Stimulated activated CD8-positive, alpha-beta memory T cell treated with anti-CD3 and anti-CD28 coated beads, Interleukin-15, amount 100 ng/mL, for 24 hours (primary cell): Measurements from ENCODE around the gene DAP.

Experiments used
- DNase-seq: peaks from one replicate; pipeline ENCODE4 v3.0.0-alpha.2; 2020; ENCODE audit warnings: low read depth

DAP gene

DNA sequence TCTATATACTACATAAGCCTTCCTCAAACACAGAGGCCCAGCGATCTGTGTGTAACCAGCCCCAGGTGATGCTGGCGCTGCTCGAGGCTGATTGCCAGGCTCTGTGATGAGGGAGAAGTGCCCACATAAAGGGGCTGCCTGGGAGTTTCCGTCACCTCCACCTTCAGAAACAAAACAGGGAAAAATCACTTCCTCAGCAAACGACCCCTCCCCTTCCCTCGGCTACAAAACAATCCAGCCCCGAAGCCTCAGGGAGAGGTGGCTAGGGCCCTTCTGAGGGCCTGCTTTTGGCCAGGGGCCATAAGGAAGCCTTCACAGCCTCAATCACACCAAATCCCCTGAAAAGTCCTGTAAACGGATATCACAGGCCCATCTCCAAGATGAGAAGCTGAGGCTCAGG is 51.1 kb downstream of the DAP start:
- DNase-seq, result no peak

DNA sequence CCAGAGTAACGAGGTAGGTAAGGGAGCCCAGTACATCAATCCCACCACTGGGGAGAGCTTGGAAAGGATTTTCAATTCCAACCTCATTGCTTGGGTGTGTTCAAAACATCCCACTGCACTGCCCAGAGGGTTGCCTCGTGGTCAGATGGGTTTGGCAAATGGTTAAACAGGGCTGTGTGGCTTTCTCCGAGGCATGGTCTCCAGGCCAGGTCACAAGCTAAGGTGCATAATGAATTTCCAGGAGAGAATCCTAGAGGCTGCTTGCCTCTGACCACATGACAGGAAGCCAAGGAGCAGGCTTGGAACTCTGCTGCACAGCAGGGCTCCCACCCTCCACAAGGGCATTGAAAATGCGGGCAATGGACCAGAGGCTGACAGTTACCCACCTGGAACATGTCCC is 51.6 kb downstream of the DAP start:
- DNase-seq, result no peak

DNA sequence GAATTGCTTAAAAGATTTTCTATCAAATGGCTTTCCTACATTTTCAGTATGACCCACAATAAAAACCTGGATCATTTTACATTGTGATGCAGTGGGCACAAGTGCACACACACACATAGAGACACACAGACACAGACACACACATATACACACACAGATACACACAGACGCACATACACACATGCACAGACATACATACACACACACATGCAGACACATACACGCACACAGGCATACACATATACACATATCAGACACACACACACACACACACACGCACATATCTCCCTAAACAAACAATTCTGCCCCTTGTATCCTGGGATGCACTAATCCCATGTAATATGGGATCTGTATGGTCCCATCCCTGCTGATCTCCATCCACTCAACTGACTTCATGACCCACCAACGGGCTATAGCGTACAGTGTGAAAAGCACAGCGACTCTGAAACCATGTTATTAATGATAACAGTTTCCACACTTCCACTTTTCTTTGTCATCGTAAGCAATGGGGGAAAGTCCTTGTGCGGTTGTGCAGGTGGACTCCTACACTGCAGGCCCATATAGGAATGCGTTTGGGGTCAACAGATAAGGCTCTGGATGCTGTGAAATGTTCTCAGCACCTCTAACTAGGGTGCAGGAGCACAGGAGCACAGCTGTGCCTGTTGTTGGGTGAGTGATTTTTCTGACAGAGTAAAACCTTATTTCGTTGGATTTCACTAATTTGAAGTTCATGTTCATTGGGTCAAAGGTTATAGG is 52.7 kb downstream of the DAP start:
- no peak for DNase-seq

DNA sequence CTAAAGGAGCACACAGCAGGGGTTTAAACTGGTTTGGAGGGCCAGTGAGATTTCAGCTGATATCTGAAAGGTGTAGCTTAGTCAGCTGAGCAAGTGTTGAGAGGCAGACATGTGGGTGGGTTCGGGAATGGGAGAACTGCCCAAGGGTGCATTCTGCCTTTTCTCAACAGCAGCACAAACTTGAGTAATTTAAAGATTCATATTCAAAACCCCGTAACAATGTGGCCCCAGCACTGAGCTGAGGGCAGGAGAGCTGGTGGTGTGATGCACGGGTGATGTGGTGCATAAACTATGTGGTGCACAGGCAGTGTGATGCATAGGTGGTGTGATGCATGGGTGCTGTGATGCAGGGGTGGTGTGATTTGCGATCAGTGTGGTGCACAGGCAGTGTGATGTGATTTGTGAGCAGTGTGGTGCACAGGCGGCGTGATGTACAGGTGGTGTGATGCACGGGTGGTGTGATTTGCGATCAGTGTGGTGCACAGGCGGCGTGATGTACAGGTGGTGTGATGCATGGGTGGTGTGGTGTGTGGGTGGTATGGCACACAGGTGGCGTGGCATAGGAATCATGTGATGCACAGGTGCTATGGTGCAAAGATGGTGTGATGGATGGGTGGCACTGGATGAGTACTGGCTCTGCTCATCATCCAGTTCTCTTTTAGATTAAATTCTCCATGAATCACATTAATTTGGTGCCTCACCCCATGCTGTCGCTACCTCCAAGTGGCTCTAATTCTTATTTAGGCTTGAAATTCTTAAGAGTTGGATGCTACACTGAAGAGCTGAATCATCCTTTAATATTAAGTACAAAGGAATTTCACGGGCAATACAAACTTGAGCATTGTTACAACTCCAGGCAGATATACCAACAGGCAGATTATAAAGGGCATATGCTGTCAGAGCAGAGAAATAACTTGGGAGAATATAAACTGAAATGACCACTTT is 53.6 kb downstream of the DAP start:
- no peak for DNase-seq

DNA sequence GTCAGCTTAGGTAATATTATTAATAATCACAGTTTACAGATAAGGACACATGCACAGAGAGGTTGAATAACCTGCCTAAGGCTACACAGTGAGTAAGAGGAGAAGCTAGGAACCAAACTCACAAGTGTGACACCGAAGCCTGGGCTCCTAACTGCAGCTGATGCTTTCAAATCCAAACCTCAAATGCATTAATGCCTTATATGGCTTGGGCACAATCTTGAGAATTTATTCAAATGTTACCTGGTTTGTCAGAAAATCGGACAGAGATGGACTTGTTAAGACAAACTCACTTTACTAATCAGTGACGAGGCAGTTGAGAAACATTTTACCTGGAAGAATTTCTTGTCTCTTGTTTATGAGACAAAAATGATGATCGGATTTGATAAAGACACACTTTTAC is 54.7 kb downstream of the DAP start:
- DNase-seq, result no peak

DNA sequence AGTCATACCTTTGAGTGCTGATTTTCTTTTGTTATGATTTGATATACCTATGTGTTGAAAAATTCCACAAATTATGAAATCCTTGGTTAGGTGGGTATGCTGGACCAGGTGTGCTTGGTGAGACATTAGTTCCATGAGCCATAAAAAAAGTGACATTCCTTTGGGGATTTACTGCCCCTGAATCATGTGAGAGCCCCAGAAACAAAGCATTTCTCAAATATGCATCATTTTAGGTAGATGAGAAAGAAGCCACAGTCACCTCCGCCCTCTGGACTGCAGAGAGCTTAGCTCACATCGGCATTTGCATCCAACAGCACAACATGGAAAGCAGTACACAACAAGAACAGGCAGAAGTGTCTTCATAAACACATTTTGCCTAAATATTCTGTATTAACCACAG is 55.3 kb downstream of the DAP start:
- no peak for DNase-seq

DNA sequence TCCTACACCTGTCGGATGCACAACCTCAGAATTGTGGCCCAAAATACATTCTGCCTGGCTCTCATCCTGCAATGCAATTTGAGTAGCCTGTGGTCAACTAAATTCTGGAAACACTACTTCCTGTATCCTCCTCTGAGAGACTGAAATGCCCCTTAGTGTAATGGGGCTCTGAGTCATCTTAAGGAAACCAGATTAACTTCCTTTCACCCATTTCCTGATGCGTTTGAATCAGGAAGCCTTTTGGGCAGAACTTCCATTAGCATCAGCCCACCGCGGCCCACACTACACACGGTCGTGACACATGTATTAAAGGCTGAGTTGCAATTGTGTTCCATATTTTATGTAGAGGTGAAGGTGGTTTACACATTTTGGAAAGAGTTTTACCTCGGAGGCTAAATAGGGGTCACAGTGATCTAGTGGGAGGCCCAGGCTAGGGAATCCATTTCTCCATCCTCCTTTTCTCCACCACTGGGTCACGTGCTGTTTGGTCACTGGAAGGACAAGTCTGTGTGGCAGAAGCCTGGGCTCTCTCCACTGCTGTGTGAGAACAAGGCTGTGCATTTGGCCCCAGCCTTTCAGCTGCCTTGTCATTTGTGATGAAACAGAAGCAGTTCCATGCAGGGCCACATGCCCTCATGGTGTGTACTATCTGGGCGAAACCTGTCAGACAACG is 55.9 kb downstream of the DAP start:
- no peak for DNase-seq

DNA sequence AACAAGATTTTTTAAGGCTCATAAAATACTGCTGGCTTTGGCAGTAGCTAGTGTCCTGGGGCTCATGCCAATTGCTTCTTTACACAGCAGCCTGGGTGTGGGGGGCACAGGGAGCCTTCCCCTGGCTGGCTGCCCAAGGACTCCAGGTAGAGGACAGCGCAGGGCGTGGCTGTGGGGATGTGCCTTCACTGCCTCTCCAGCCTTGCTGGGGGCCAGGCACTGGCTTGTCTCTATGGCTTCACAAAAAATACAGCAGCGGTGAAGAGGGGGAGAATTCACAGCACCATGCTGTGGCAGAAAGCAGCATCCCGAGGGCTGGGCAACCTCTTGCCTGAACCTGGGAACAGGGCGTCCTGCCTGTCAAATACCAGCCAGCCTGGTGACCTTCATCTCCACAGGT is 57.4 kb downstream of the DAP start:
- no peak for DNase-seq

DNA sequence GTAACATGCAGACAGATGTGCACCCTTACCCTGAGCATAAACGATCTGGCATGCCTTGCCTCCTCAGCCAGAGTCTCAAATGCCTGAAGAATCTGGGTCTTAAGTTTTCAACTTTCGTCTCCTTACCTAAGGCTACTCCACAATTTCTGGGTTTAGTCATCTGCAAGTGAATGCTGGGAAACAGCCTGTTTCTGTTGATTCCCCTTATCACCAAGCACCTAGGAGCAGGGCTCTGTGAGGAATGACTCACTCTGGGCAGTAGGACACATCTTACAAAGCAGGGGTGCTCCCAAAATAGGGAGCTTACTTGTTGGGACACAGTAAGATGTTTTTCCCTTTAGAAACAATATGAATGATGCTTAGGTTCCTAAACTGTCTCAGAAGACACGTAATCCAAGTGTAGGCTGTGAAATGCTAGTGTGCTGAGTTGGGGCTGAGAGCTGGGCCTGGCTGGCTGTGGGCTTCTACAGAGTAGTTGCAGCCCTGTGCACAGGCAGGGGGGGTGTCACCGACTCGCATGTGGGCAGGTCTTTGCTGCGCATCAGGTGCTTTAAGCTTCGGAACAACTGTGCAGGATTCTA is 58.0 kb downstream of the DAP start:
- no peak for DNase-seq

DNA sequence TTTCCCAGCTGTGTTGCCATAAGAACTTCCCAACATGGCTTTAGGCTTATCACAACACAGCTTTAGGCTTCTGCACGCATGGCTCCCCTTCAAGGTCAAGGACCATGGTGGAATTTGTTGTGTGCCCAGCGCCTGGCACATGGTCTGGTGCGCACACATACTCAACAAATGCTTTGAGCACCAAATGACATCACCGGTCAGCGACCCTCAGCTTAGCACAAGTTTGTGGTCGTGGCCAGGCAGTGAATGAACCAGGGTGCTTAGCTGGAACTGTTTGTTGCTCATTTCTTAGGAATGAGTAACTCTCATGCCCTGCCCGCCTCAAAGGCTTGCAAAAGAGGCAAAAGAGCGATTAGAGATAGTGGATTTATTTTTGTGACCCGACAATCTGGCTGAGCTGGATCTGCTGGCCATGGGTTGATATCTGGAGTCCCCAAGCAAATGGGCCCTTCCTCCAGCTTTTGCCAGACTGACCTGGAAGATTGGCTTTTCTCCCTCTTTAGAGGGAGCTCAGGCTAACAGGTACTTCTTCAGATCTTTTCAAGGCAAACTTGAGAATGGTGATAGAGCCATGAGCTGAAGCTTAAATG is 58.9 kb downstream of the DAP start:
- no peak for DNase-seq

DNA sequence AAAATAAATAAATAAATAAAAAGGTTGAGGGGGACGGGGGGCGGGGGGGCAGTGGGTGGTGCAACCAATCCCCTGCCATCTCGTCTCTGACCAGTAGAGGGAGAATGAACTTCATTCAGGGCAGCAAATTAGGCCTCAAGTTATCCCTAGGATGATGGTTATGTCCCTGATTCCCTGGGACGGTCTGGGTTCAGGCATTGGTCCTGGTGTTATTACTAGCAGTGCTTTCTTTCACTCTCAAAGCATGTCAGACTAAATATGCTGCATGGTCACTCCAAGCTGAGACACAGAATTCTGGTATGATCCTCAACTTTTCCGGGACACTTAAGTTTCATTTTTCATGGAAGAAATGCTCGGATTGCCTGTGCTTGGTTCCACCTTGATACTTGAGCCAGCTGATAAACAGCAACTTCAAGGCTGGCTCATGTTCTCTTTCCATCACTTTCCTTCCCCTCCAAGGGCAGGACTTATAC is 59.4 kb downstream of the DAP start:
- DNase-seq, result no peak

DNA sequence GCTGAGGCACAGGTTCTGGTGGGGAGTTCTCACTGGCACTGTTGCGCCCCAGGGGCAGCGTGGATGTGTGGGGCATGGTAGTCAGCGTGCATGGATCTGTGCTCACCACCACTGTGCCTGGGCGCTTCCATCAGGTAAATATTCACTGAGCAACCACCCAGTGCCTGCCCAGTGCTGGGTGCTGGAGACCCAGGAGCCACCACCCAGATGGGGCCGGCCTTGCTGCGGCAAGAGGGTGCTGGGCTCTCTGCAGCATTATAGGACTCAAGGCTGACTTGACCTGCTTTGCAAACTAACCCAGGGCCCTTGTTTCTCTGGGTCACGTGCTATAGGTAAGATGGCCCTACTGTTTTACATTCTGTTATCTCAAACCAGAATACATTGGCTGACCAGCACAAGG is 60.5 kb downstream of the DAP start:
- DNase-seq, result no peak

DNA sequence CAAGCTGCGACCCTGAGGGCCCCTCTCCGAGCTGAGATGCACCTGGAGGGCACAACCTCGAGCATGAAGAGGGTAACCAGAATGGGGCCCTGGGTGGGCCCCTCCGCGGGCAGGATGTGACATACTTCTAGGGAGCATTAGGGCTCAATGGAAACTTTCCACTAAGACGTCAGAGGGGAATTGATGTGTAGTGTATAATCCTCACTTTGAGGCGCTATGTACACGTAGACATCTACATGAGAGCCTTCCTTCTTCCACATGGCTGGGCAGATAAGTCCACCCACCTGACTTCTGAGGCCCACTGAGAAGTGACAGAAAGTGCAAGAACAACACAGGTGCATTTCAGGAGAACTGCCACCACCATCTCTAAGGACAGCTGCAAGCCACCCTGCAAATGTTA is 61.0 kb downstream of the DAP start:
- no peak for DNase-seq

DNA sequence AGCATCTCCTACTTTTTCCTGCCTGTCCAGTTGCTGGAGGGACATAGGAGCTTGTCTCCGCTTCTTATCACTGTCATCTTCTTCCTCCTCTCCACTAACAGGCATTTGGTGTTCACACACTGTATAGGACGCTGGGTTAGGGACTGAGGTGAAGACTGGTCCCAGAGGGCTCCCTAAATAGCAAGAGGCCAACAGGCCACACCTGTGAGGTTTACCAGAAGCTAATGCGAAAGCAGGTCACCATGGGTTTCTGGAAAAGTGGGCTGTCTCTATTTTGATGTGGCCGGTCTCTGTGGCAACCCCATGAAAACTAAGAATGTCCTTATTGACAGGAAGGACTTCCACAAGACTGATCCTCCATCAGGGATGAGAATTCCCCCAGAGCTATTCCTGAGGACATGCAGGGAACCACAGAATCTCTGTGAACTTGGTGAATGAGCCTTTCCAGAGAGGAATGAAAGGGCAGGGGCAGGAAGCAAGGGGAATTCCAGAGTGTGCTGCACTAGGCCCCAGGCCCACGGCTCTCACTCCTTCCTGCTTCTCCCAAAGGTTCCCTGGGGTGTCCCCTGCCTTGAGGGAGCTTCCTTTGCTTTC is 61.7 kb downstream of the DAP start:
- no peak for DNase-seq

DNA sequence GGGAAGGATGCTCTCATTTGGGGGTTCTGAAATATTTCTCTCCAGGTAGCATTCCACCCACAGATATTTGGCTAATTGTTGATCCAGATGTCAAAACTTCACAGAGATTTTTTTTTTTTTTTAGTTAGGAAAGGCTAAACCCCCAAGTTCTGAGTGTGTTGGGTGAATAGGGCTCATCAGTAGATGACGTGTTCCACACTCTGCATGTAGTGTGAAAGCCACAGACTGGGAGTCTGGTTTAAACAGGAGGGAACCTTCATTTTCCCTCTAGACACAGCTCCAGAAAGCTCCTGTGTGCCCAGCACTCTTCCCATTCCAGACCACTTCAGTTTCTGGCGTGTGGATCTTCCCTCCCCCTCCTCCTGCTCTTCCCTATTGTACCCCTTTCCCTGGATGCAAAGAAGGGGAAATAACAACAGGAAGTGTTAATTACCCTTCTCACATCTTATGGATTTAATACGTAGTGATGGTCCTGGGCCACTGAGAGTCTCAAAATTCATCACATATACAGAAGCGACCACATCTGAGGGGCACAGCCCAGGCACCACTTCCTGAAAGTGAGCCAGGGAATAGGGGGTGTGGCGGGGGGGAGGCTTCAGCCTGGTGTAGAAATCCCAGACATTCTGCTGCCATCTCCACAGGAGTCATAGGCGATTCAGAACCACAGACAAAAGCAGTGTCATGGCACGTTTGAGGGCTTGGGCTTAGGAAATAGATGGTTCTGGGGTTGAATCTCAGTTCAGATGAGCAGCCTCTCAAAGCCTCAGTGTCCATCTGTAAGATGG is 65.1 kb downstream of the DAP start:
- no peak for DNase-seq

DNA sequence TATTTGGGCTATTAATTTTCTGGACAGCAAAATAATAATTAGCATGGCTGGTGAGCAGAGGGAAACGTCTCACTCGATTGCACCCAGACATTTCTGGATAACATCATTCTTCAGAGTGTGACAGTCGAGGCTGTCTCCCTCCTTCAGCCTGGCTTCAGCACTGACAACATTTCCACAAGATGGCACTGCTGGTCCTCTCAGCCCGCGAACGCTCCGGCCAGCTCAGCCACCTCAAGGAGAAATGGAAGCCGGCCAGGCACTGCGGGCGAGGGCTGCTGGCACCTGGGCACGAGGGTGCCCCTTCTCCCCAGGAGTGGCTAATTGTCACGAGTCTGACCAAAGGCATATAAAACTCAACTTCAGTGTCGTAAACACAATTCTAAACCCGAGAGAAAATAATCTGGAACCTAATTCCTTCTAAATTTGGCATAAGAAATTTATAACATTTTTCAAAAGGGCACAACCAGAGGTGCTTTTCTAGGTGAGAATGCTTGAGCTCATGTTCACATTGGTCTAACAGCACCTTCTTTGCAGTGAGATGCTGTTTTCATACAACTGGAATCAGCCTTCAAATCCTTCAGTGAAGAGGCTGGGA is 65.9 kb downstream of the DAP start:
- DNase-seq, result no peak

DNA sequence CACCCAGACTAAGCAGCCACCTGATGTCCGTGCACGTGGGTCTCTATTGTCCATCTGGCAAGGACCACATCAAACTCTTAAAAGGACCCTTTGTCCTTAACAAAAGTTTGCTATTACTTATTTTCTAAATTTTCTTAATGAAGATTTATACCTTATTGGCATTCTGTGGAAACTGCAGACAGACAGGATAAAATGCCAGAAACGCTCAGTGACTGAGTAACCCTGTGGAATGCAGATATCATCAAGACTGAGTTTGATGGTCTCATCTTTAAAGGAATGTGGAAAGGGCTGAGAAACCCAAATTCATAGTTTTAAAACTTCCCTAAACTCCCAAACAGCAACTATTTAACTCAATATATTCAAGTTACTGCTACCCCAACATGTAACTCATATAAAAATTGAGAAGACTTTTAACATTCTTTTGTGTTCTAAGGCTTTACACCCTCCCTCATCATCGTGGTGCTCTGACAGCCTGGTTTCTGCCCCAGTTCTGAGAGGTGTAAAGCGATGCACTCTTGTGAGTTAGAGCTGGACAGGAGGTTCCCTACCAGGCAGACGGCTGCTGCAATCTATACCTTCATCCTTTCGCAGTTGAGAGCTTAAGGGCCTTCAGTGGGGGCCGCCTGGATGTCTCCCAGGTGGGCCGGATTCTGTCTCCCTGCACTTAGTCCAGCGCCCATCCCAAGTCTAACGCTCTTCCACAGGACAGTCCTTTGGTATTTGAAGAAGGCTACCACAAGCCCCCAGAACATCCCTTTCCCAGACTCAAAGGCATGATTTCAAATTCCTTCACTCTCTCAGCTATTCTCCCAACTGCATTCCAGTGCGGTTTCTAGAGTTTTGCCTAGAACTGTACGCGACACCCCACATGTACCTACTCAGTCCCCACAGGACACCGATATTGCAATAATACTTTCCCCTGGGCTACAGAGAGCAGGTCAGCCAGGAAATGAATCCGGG is 68.9 kb downstream of the DAP start:
- DNase-seq, result no peak

DNA sequence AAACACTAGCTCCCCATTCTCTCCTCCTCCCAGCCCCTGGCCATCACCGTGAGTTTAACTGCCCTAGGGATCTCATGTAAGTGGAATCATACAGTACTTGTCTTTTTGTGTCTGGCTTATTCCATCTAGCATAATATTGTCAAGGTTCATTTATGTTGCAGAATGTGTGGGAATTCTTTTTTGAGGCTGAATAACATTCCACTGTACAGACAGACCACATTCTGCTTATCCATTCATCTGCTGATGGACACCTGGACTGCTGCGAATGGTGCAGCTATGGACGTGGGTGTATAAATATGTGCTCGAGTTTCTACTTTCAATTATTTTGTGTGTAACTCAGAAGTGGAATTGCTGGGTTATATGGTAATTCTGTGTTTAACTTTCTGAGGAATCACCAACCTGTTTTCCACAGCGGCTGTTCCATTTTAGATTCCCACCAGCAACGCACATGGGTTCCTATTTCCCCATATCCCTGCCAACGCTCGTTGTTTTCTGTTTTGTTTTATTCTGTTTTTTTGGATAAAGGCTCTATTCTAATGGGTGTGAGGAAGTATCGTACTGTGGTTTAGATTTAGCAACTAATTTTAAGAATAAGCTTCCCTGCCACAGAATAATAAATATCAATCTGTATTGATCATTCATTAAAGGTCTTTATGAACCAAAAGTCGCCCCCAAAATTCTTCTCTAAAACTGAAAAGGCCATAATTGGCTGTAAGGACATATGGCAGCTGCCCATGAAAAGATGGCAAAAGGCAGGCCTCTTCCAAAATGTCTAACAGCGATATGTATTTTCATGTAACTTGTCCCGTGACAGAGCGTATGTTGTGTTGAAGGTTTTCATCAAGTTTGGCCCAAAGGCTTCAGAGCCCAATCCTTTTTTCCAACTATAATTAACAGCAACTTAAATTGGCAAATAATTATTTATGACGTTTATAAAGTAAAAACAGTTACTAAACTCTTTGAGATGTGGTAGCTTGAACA is 70.3 kb downstream of the DAP start:
- DNase-seq, result no peak
